HL-60 (cell line): ENCODE data around the gene ZNF827.

ENCODE experiments used
- DNase-seq, 2 experiments: peaks; one replicate each; pipeline ENCODE4 v3.0.0-alpha.2; 2010 to 2020; ENCODE audit warnings: low read depth in 1 of 2, low spot score in 1 of 2
- H3K27ac ChIP-seq: fragments of 250-450 bp; sonication (Bioruptor Pico); replicated peaks from 2 replicates; pipeline ENCODE4 v1.5.1; 2020; ENCODE audit warnings: mild to moderate bottlenecking, moderate library complexity
- H3K27me3 ChIP-seq: fragments of 250-450 bp; sonication (Bioruptor Pico); 2 replicates; pipeline ENCODE4 v1.5.1; 2021; ENCODE audit warnings: mild to moderate bottlenecking, moderate library complexity; ENCODE audit not compliant: insufficient read depth, poor library complexity, severe bottlenecking
- H3K4me3 ChIP-seq: replicated peaks from 2 replicates; pipeline ENCODE4 v1.5.1; 2011; ENCODE audit warnings: mild to moderate bottlenecking, control low read depth, low read length; ENCODE audit not compliant: insufficient read depth
- CTCF ChIP-seq: IDR thresholded peaks from one replicate; pipeline ENCODE4 v1.5.1; 2011; ENCODE audit warnings: low read length, control low read depth, inconsistent platforms; ENCODE audit not compliant: insufficient read depth
- GABPA ChIP-seq: IDR thresholded peaks from 2 replicates; pipeline ENCODE4 v1.6.1; 2012; ENCODE audit warnings: low read depth
- POLR2AphosphoS5 ChIP-seq: IDR thresholded peaks from 2 replicates; pipeline ENCODE4 v1.6.1; 2012; ENCODE audit warnings: low read depth
- REST ChIP-seq: IDR thresholded peaks from 2 replicates; pipeline ENCODE4 v1.6.1; 2012; ENCODE audit warnings: low read depth; ENCODE audit not compliant: insufficient replicate concordance
- SPI1 ChIP-seq: IDR thresholded peaks from 2 replicates; pipeline ENCODE4 v1.6.1; 2012; ENCODE audit warnings: low read depth, mild to moderate bottlenecking, borderline replicate concordance

The ZNF827 gene

GRCh38 chr4:145815027-145815612 is 123.5 kb downstream of the ZNF827 start:
- no peak overlapping the region for H3K27ac ChIP-seq
- no peak for DNase-seq
- no peak for TF ChIP-seq SPI1
- TF ChIP-seq POLR2AphosphoS5, result no peak

GRCh38 chr4:145814246-145814645 is 124.4 kb downstream of the ZNF827 start:
- Histone ChIP-seq H3K4me3 (no peak overlapping the region), H3K27me3 (no peaks in the 10 kb centered on the region), H3K27ac (no peak overlapping the region)
- no peak for TF ChIP-seq CTCF
- no peak for TF ChIP-seq SPI1
- TF ChIP-seq POLR2AphosphoS5, result no peak
- no peak for TF ChIP-seq GABPA
- no peak for TF ChIP-seq REST
- no peak for DNase-seq

More at GRCh38 chr4:145815027-145815612, 123.5 kb downstream of the ZNF827 start:
- Histone ChIP-seq H3K4me3 (no peak overlapping the region), H3K27me3 (no peaks in the 10 kb centered on the region)

GRCh38 chr4:145812919-145813318 is 125.7 kb downstream of the ZNF827 start:
- no peak for DNase-seq
- Histone ChIP-seq H3K27me3 (no peaks in the 10 kb centered on the region), H3K27ac (no peak overlapping the region), H3K4me3 (no peak overlapping the region)
- TF ChIP-seq GABPA (no peak), SPI1 (no peak)

- no peak for DNase-seq
- Histone ChIP-seq H3K27ac (no peak overlapping the region), H3K27me3 (no peaks in the 10 kb centered on the region), H3K4me3 (no peak overlapping the region)
- no peak for TF ChIP-seq CTCF
- no peak for TF ChIP-seq GABPA
- no peak for TF ChIP-seq POLR2AphosphoS5
- no peak for TF ChIP-seq SPI1
- no peak for TF ChIP-seq REST
Measured at GRCh38 chr4:145808848-145809512, 129.6 kb downstream of the ZNF827 start.
